Heart left ventricle (tissue), 13 donors: ENCODE data around the gene ALK.

Experiments
- CTCF ChIP-seq, 12 donors: fragments of 200-600 bp; sonication (generic) in 4 of 12; IDR thresholded peaks; one replicate each; pipeline versions ENCODE4 v1.5.0 to v1.8.0; 2018 to 2022; ENCODE audit warnings: antibody characterized with exemption in 12 of 12, mild to moderate bottlenecking in 5 of 12
- POLR2A ChIP-seq, 2 donors: fragments of 450-650 bp; IDR thresholded peaks; one replicate each; pipeline ENCODE4 v1.6.1; 2017; ENCODE audit warnings: antibody characterized with exemption in 2 of 2, mild to moderate bottlenecking in 2 of 2, moderate library complexity in 2 of 2
- donor health status: ischemic (EF 13 %, LVEDD 7.1; RV severe dilation, severe dysfunction).
- donor health status: DM: no; HTN: yes; CAD: no.
- donor health status: DM: no; HTN: no; CAD: no.
- donor health status: ischemic (EF 25% LVEDD 6.9; RV normal size, moderate dysfunction).
- donor health status: ischemic (EF 25% LVEDD 5.7; RV mildly dilated, moderate dysfunction).
- donor health status: ischemic (EF 35%, LVEDD 5.7; RV mildly dilated, moderate dysfunction).
- donor health status: nonischemic (EF 11% LVEDD 7.7; RV severe dilation, severe dysfunction).
- donor health status: DM: yes; HTN: yes; CAD: no.
- donor health status: PGD.
- donor health status: ischemic (EF 29% LVEDD 5.4; RV normal size, mild dysfunction).
- donor health status: nonischemic (EF 23%, LVEDD 6.1; RV moderate dilation, normal function).

- no peak for TF ChIP-seq CTCF (IDR thresholded peaks at IDR 0.05)
- TF ChIP-seq POLR2A (IDR thresholded peaks at IDR 0.05) = no peak
Measured at GRCh38 chr2:29250977-29251376, 670.4 kb downstream of the ALK start.
